GM20000 (cell line): Measurements from ENCODE around the gene HSD17B14.

ENCODE experiments used
- DNase-seq: peaks from one replicate; pipeline ENCODE4 v3.0.0; 2012; ENCODE audit warnings: low spot score
- TF ChIP-seq, protein P1 (sequence below): IDR thresholded peaks from 2 replicates; pipeline ENCODE4 v1.5.1; 2012; ENCODE audit warnings: mild to moderate bottlenecking, control low read depth; ENCODE audit errors: extremely low read depth, missing control alignments

The HSD17B14 gene

DNA sequence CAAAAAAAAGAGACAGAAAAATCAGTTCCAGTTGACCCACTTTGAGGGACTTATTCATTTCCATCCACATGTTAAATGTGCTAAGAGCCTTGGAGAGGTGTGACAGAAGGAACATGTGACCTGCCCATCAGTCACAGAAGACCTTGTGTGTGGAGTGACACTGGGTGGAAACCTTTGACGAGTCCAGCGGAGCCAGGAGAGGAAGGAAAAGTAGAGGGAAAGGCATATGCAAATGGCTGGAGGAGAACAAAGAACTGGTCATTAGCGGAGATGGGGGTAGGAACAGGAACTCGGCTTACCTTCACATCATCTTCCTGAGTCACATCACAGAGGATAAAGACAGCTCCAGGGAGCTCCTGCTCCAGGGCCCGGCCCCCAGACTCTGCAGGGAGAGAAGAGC is 2.3 kb downstream of the HSD17B14 start:
- TF ChIP-seq, protein P1, sequence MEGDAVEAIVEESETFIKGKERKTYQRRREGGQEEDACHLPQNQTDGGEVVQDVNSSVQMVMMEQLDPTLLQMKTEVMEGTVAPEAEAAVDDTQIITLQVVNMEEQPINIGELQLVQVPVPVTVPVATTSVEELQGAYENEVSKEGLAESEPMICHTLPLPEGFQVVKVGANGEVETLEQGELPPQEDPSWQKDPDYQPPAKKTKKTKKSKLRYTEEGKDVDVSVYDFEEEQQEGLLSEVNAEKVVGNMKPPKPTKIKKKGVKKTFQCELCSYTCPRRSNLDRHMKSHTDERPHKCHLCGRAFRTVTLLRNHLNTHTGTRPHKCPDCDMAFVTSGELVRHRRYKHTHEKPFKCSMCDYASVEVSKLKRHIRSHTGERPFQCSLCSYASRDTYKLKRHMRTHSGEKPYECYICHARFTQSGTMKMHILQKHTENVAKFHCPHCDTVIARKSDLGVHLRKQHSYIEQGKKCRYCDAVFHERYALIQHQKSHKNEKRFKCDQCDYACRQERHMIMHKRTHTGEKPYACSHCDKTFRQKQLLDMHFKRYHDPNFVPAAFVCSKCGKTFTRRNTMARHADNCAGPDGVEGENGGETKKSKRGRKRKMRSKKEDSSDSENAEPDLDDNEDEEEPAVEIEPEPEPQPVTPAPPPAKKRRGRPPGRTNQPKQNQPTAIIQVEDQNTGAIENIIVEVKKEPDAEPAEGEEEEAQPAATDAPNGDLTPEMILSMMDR: no peak
- DNase-seq: no peak

DNA sequence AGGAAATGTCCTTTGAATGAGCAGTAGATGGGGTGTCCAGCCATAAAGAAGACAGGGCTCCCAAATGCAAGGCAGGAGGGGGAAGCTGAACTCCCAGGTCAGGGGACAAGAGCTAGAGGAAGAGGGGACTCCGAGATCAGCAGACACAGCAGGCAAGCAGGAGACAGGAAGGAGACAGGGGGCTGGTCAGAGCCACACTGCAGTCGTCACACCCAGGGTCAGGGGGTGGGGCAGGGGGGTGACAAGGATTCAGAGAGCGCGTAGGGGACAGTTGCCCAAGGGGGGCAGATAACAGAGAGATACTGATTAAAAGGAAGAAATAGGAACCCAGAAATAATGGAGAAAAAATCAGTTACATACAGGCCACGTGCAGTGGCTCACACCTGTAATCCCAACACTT is 3.2 kb downstream of the HSD17B14 start:
- DNase-seq: no peak
- TF ChIP-seq, protein P1: no peak

DNA sequence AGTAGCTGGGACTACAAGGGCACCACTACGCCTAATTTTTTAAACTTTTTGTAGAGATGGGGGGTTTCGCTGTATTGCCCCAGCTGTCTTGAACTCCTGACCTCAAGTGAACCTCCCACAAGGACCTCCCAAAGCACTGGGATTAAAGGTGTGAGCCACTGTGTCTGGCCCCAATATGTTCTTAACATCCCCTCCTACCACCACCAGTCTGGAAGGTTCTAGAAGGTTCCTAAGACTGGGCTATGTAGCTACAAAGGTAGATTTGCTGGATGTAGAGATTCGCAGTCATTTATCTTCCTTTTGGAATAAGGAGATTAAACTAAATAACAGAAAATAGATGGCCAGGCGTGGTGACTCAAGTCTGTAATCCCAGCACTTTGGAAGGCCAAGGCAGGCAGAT is 5.3 kb downstream of the HSD17B14 start:
- TF ChIP-seq, protein P1: no peak

DNA sequence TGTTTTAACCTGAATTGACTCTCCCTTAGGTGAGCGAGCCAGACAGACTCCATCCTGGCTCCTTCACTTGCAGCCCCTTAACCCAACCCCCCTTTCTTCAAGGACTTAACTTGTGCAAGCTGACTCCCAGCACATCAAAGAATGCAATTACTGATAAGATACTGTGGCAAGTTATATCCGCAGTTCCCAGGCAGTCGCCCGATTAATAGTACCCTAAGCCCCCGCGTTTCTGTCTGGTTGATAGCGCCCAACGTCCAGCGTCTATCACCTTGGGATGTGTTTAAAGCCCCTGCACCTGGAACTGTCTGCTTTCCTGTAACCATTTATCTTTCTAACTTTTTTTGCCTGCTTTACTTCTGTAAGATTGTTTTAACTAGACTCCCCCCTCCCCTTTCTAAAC is 6.2 kb downstream of the HSD17B14 start:
- no peak for DNase-seq
- TF ChIP-seq, protein P1: no peak

More for the DNA sequence above, 5.3 kb downstream of the HSD17B14 start:
- DNase-seq: no peak

DNA sequence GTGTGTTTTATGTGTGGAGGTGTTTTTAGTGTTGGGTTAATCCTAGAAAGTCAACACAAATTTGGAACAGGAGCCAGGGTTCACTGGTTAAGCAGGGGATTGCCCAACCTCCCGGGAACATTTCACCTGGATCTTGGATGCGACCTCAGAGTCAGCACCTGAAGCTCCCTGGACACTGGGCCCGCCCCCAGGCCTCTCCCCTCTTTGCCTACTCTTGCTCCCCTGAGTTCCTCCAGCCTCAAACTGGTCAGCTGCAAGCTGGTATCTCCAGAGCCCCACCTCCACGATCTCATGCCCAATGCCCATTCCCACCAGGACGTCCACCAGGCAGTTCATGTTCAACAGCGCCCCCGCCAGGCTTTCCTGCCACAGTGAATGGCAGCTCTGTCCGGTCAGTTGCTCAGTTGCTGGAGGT is 9.7 kb downstream of the HSD17B14 start:
- DNase-seq: no peak
- TF ChIP-seq, protein P1: no peak

DNA sequence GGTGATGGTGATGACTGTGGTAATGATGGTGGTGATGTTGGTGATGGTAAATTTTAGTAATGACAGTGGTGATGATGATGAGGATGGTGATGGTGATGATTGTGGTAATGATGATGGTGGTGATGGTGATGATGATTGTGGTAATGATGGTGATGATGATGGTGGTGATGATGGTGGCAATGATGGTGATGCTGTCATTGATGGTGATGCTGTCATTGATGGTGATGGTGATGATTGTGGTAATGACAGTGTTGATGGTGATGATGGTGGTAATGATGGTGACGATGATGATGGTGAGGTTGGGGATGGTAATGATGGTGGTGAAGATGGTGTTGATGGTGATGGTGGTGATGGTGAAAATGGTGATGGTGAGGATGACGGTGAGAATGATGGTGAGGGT is 13.8 kb downstream of the HSD17B14 start:
- TF ChIP-seq, protein P1: no peak
- no peak for DNase-seq

DNA sequence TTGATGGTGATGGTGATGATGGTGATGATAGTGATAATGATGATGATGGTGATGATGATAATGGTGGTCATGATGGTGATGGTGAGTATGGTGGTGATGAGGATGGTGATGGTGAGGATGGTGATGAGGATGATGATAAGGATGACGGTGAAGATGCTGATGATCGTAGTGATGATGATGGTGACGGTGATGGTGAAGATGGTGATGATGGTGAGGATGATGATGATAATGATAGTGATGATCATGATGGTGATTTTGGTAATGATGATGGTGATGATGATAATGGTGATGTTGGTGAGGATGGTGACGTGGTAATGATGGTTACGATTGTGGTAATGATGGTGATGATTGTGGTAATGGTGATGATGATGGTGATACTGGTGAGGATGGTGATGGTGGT is 14.7 kb downstream of the HSD17B14 start:
- TF ChIP-seq, protein P1: no peak
- no peak for DNase-seq
